Psoas muscle (tissue), 8 donors: Measurements from ENCODE around the gene FBXL7. TPM values are rescaled to one million over a fixed set of nuclear protein-coding genes. Genes with fewer than 3 reads are reported as not detected.

Experiments
- ATAC-seq, 4 donors: fragments of 200-7000 bp; cut with Tn5 transposase; one replicate each; pipeline ENCODE4 v1.9.1; 2020; ENCODE audit warnings: moderate library complexity in 3 of 4, mild to moderate bottlenecking in 2 of 4
- DNase-seq, 2 donors: peaks; one replicate each; pipeline ENCODE4 v3.0.0-alpha.2; 2020
- H3K27ac ChIP-seq: fragments of 200-600 bp; one replicate; pipeline ENCODE4 v1.8.0; 2022
- H3K27me3 ChIP-seq, 3 donors: fragments of 200-600 bp in 1 of 3; one replicate each; pipeline versions ENCODE4 v1.6.1 to v1.8.0; 2013 to 2022; ENCODE audit warnings: low read length in 2 of 3, mild to moderate bottlenecking in 2 of 3, moderate library complexity in 1 of 3; ENCODE audit not compliant: insufficient read depth in 3 of 3
- H3K36me3 ChIP-seq, 2 donors: fragments of 200-600 bp in 1 of 2; one replicate each; pipeline versions ENCODE4 v1.6.1 to v1.8.0; 2013 to 2022; ENCODE audit warnings: low read depth in 1 of 2, mild to moderate bottlenecking in 1 of 2, moderate library complexity in 1 of 2; ENCODE audit not compliant: insufficient read depth in 1 of 2
- H3K4me1 ChIP-seq: fragments of 200-600 bp; one replicate; pipeline ENCODE4 v1.8.0; 2022
- H3K4me3 ChIP-seq: fragments of 200-600 bp; one replicate; pipeline ENCODE4 v1.8.0; 2022; ENCODE audit warnings: mild to moderate bottlenecking
- H3K9me3 ChIP-seq: fragments of 200-600 bp; one replicate; pipeline ENCODE4 v1.8.0; 2022
- WGBS, 3 donors: extraction: QIAGEN DNeasy Blood & Tissue Kit; methylation state at CpG; one replicate each; pipeline versions ENCODE4 v1.1.6 to v1.1.7; 2013; 5-methylcytosine and 5-hydroxymethylcytosine counted together
- intact Hi-C, 2 donors: fragments of 100-400 bp; cut with DNase I; formaldehyde crosslinking; loops; one replicate each; pipeline versions ENCODE4 v1.11.0 to v1.14.2; 2022
- polyA plus RNA-seq, 3 donors: library from polyadenylated mRNA; stranded (reverse); fragments of 200-250 nt; gene quantifications; one replicate each; pipeline ENCODE4 v1.2.3, GENCODE V29; 2013
- total RNA-seq, 4 donors: library from RNA; stranded (reverse); fragmentation: NEBNext Ultra II Directional in 2 of 4; extraction: Animal tissue kit (Norgen Biotek cat#: 25700) in 2 of 4; gene quantifications; one replicate each; pipeline versions ENCODE4 v1.2.1 to v1.2.4, GENCODE V29; 2021 to 2023
- TF ChIP-seq, protein P1 (sequence below): fragments of 200-600 bp; IDR thresholded peaks from one replicate; pipeline ENCODE4 v1.8.0; 2022; ENCODE audit warnings: antibody characterized with exemption
- donor health status: healthy with polysubstance abuse.
- donor health status: DM: no; HTN: no; CAD: no; lungs with moderate emphysema.
- donor health status: Bipolar disorder and iron deficiency.
- donor health status: healthy.
- donor health status: DM: yes; HTN: yes; CAD: no.
- donor health status: DM: no; HTN: no; CAD: no.
- donor health status: DM: no; HTN: no; CAD: no.
- donor health status: DM: yes; HTN: yes; CAD: no.

FBXL7 gene
- total and polyA plus RNA-seq, 7 donors: 1.6 to 7.5 (median 2.6) TPM

GRCh38 chr5:15545082-15545481 is 45.1 kb downstream of the FBXL7 start:
- intact Hi-C loops: no loop called here
- WGBS, 3 donors: 83 to 91% (median 90%) methylated on average over 2 of the region's 2 CpGs
- H3K27ac ChIP-seq: no peak overlapping the region
- no peak overlapping the region for H3K4me3 ChIP-seq
- H3K9me3 ChIP-seq: no peaks in the 10 kb centered on the region
- TF ChIP-seq, protein P1, sequence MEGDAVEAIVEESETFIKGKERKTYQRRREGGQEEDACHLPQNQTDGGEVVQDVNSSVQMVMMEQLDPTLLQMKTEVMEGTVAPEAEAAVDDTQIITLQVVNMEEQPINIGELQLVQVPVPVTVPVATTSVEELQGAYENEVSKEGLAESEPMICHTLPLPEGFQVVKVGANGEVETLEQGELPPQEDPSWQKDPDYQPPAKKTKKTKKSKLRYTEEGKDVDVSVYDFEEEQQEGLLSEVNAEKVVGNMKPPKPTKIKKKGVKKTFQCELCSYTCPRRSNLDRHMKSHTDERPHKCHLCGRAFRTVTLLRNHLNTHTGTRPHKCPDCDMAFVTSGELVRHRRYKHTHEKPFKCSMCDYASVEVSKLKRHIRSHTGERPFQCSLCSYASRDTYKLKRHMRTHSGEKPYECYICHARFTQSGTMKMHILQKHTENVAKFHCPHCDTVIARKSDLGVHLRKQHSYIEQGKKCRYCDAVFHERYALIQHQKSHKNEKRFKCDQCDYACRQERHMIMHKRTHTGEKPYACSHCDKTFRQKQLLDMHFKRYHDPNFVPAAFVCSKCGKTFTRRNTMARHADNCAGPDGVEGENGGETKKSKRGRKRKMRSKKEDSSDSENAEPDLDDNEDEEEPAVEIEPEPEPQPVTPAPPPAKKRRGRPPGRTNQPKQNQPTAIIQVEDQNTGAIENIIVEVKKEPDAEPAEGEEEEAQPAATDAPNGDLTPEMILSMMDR: no peak
- ATAC-seq (no peak), DNase-seq (no peak)
- no peaks in the 10 kb centered on the region for H3K4me1 ChIP-seq
- no peaks in the 10 kb centered on the region for H3K36me3 ChIP-seq
- no peaks in the 10 kb centered on the region for H3K27me3 ChIP-seq

DNA sequence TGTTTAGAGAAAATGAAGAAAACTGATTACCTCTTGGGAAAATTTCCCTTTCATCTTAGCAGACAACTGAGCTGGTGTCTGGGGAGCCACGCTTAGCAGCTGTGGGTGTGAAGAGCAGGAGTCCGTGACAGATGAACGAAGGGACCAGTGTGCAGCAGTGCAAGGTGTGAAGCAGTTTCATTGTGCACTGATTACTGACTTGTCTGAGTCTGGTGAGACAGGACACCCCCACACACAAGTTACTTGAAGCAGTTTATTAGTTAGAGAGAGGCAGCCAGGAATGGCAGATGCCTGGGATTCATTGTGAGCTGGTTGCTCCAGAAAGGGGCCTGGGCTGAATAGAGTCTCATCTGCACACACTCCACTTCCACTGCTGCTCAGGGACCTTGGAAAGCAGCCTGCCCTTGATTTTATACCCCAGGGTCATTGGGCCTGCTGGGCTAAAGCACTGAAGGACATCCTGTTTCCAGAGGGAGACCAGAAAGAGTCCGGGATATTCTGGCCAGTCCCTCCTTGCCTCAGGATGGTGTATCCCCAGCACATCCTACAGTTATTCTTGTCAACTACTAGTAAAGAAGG is 47.4 kb downstream of the FBXL7 start:
- ATAC-seq (no peak), DNase-seq (no peak)
- WGBS, 3 donors: 71 to 83% (median 80%) methylated on average over 4 of the region's 4 CpGs
- Histone ChIP-seq H3K4me1 (no peaks in the 10 kb centered on the region), H3K36me3 (no peaks in the 10 kb centered on the region), H3K27ac (no peak overlapping the region), H3K9me3 (no peaks in the 10 kb centered on the region), H3K4me3 (no peak overlapping the region), H3K27me3 (no peaks in the 10 kb centered on the region)
- TF ChIP-seq, protein P1: no peak
- intact Hi-C loops: no loop called here

- no peak overlapping the region for H3K4me3 ChIP-seq
- TF ChIP-seq, protein P1: no peak
- H3K4me1 ChIP-seq: no peaks in the 10 kb centered on the region
- 72 to 84% (median 76%) methylated on average over 1 of the region's 1 CpG for WGBS, 3 donors
- H3K9me3 ChIP-seq: no peaks in the 10 kb centered on the region
- H3K27ac ChIP-seq: no peak overlapping the region
- H3K27me3 ChIP-seq: no peaks in the 10 kb centered on the region
- intact Hi-C loops: no loop called here
- H3K36me3 ChIP-seq: no peaks in the 10 kb centered on the region
- ATAC-seq (no peak), DNase-seq (no peak)
These were observed 50.0 kb downstream of the FBXL7 start for GRCh38 chr5:15549961-15550360.

DNA sequence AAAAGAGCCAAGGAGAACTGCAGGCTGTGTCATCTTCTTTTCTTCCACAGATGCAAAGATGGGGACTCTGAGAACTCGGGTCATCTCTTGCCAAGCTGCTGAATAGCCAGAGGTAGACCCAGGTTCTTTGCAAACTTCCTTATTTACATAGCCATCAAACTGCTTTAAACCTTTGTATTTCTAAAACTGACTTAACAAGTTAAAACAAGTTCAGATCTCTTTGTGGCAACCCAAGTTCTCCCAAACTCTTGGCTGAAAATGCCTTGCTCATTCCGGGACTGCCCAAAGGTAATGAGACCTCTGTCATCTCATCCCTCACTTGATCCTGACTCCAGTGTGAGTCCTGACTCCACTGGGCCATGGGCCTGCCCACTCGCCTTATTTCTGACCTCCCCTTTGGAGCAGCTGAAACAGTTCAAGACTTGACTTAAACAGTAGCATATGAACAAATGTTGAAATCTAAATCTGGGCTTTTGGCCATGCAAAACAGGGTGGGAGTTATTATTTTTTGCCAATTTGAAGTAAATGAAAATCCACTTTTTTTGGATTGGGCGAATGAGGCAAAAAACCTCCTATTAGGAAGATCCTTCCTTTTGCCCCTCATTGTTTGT is 50.6 kb downstream of the FBXL7 start:
- DNase-seq (no peak), ATAC-seq (no peak)
- Histone ChIP-seq H3K9me3 (no peaks in the 10 kb centered on the region), H3K36me3 (no peaks in the 10 kb centered on the region), H3K27me3 (no peaks in the 10 kb centered on the region), H3K4me3 (no peak overlapping the region), H3K27ac (no peak overlapping the region), H3K4me1 (no peaks in the 10 kb centered on the region)
- intact Hi-C loops: no loop called here
- TF ChIP-seq, protein P1: no peak
- WGBS, 3 donors: 72 to 79% (median 73%) methylated on average over 4 of the region's 4 CpGs

- H3K4me1 ChIP-seq: no peaks in the 10 kb centered on the region
- no peaks in the 10 kb centered on the region for H3K36me3 ChIP-seq
- intact Hi-C loops: no loop called here
- no peaks in the 10 kb centered on the region for H3K9me3 ChIP-seq
- TF ChIP-seq, protein P1: no peak
- no peak overlapping the region for H3K4me3 ChIP-seq
- 72 to 77% (median 76%) methylated on average over 4 of the region's 4 CpGs for WGBS, 3 donors
- H3K27me3 ChIP-seq: no peaks in the 10 kb centered on the region
- ATAC-seq (no peak), DNase-seq (no peak)
- no peak overlapping the region for H3K27ac ChIP-seq
These were observed 51.1 kb downstream of the FBXL7 start for GRCh38 chr5:15551113-15551504.
